ENCODE results near the gene ZNF764. TPM values are rescaled to one million over a fixed set of nuclear protein-coding genes. Genes with fewer than 3 reads are reported as not detected.

Gene ZNF764
- total RNA-seq, 1 experiment from 2014 or later: 9.1 TPM

DNA sequence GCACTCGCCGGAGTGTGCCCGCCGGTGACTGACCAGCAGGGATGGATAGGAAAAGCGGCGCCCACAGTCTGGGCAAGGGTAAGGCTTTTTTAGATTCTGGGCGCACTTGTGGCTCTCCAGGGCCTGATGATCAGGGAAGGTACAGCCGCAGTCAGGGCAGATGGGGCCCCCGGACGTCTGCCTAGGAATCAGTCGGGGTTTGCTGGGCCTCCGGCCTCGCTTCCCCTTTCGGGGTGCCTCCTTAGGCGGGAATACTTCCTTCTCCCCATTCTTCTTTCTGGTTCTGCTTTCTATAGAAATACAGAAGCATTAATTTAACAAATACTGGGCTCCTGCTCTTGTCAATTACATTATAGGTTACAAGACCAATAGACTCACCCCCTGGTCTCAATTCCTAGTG is 47.0 kb upstream of the ZNF764 start:
- no peaks in the 10 kb centered on the region for H4K20me1 ChIP-seq (ENCODE audit: insufficient read depth)
- no peak overlapping the region for H3K9ac ChIP-seq (ENCODE audit: low read length)
- TF ChIP-seq FOSL1 (IDR thresholded peaks at IDR 0.05; ENCODE audit: low read depth) (no peak), TCF7L2 (IDR thresholded peaks at IDR 0.05; ENCODE audit: borderline replicate concordance, extremely low read depth, insufficient read depth, insufficient read length) (no peak), CBX3 (IDR thresholded peaks at IDR 0.05; ENCODE audit: low read depth) (no peak), YY1 (IDR thresholded peaks at IDR 0.05; ENCODE audit: extremely low read depth, insufficient replicate concordance, low read depth, low read length) (no peak), ELF1 (IDR thresholded peaks at IDR 0.05; ENCODE audit: borderline replicate concordance, low read depth) (no peak), JUND (IDR thresholded peaks at IDR 0.05) (no peak), SRF (IDR thresholded peaks at IDR 0.05; ENCODE audit: low read depth) (no peak), SP1 (IDR thresholded peaks at IDR 0.05; ENCODE audit: low read depth) (no peak), EGR1 (IDR thresholded peaks at IDR 0.05; ENCODE audit: low read depth) (no peak), EZH2phosphoT487 (IDR thresholded peaks at IDR 0.05; ENCODE audit: borderline replicate concordance) (no peak), RAD21 (IDR thresholded peaks at IDR 0.05; ENCODE audit: low read depth) (no peak), CEBPB (IDR thresholded peaks at IDR 0.05; ENCODE audit: low read depth) (no peak), ZFX (IDR thresholded peaks at IDR 0.05) (no peak), POLR2AphosphoS5 (IDR thresholded peaks at IDR 0.05; ENCODE audit: low read depth, low read length) (no peak), POLR2A (IDR thresholded peaks at IDR 0.05; ENCODE audit: borderline replicate concordance, extremely low read depth, insufficient read depth, insufficient read length) (no peak), EZH2 (IDR thresholded peaks at IDR 0.05) (no peak)
- TF ChIP-seq, protein P1, sequence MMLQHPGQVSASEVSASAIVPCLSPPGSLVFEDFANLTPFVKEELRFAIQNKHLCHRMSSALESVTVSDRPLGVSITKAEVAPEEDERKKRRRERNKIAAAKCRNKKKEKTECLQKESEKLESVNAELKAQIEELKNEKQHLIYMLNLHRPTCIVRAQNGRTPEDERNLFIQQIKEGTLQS (IDR thresholded peaks at IDR 0.05): no peak
- TF ChIP-seq, protein P2, sequence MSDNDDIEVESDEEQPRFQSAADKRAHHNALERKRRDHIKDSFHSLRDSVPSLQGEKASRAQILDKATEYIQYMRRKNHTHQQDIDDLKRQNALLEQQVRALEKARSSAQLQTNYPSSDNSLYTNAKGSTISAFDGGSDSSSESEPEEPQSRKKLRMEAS (IDR thresholded peaks at IDR 0.05): no peak
- TF ChIP-seq, protein P3, sequence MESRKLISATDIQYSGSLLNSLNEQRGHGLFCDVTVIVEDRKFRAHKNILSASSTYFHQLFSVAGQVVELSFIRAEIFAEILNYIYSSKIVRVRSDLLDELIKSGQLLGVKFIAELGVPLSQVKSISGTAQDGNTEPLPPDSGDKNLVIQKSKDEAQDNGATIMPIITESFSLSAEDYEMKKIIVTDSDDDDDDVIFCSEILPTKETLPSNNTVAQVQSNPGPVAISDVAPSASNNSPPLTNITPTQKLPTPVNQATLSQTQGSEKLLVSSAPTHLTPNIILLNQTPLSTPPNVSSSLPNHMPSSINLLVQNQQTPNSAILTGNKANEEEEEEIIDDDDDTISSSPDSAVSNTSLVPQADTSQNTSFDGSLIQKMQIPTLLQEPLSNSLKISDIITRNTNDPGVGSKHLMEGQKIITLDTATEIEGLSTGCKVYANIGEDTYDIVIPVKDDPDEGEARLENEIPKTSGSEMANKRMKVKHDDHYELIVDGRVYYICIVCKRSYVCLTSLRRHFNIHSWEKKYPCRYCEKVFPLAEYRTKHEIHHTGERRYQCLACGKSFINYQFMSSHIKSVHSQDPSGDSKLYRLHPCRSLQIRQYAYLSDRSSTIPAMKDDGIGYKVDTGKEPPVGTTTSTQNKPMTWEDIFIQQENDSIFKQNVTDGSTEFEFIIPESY (IDR thresholded peaks at IDR 0.05; ENCODE audit: extremely low read depth, insufficient replicate concordance, low read length): no peak
- TF ChIP-seq, protein P4, sequence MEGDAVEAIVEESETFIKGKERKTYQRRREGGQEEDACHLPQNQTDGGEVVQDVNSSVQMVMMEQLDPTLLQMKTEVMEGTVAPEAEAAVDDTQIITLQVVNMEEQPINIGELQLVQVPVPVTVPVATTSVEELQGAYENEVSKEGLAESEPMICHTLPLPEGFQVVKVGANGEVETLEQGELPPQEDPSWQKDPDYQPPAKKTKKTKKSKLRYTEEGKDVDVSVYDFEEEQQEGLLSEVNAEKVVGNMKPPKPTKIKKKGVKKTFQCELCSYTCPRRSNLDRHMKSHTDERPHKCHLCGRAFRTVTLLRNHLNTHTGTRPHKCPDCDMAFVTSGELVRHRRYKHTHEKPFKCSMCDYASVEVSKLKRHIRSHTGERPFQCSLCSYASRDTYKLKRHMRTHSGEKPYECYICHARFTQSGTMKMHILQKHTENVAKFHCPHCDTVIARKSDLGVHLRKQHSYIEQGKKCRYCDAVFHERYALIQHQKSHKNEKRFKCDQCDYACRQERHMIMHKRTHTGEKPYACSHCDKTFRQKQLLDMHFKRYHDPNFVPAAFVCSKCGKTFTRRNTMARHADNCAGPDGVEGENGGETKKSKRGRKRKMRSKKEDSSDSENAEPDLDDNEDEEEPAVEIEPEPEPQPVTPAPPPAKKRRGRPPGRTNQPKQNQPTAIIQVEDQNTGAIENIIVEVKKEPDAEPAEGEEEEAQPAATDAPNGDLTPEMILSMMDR (IDR thresholded peaks at IDR 0.05 in 2 of 3, conservative IDR thresholded peaks at IDR 0.05 in 1 of 3; ENCODE audit: borderline replicate concordance in 1 of 3, insufficient read depth in 1 of 3, low read depth in 2 of 3, low read length in 2 of 3): no peak
- H3K27ac ChIP-seq (ENCODE audit: low read depth, low read length): no peak overlapping the region
- H3K4me2 ChIP-seq (ENCODE audit: low read length): no peak overlapping the region
- no peaks in the 10 kb centered on the region for H3K27me3 ChIP-seq (ENCODE audit: insufficient read depth, low read length)
- peaks cover 12 to 14% of the 10 kb centered on the region in 2 experiments; a peak in 3 of 4 replicates for H3K36me3 ChIP-seq (ENCODE audit: control insufficient read depth in 1 of 2, insufficient read depth in 2 of 2, low read length in 2 of 2)
- intact Hi-C loops (cut with micrococcal nuclease): no loop called here
- H3K9me3 ChIP-seq (ENCODE audit: control insufficient read depth in 1 of 2, insufficient read depth in 1 of 2, low read depth in 1 of 2, low read length in 2 of 2): no peaks in the 10 kb centered on the region
- ChIA-PET CTCF (no interaction called here), RAD21 (ENCODE audit: low non-redundant PET in 1 of 2, low total read pairs in 2 of 2, uncharacterized antibody in 2 of 2, unreplicated experiment in 2 of 2) (no interaction called here), POLR2A (interaction anchor here (0.7 kb wide), 1 partner anchor 10 kb away, joined by 3 read pairs; no protein-coding TSS in a partner anchor)
- DNase-seq (ENCODE audit: low read depth, low spot score): no peak
- H3K4me3 ChIP-seq (replicated peaks in 1 of 2; ENCODE audit: low read depth in 1 of 2, low read length in 2 of 2): no peak overlapping the region
- no peak overlapping the region for H2AFZ ChIP-seq (ENCODE audit: low read depth, low read length, poor library complexity, severe bottlenecking)
- no peaks in the 10 kb centered on the region for H3K9me2 ChIP-seq (ENCODE audit: insufficient read depth)
- peaks cover 16% of the 10 kb centered on the region for H3K79me2 ChIP-seq (ENCODE audit: insufficient read depth, low read length)
- no peak for ATAC-seq
- no TSS peak for BruUV-seq (replicated peaks)
- peaks cover 6 to 8% of the 10 kb centered on the region in 2 experiments; a peak in 2 of 4 replicates for H3K4me1 ChIP-seq (ENCODE audit: control insufficient read depth in 1 of 2, insufficient read depth in 2 of 2, low read length in 2 of 2)

All from HCT116 (cell line).